HEK293 (cell line): ENCODE data around the gene SELENOF.

Experiments used
- CTCF ChIA-PET: fragments of 350-600 bp; formaldehyde crosslinking; extraction: SDS; loops from one replicate; lab custom pipeline; 2021; ENCODE audit warnings: antibody characterized with exemption; lab: Yijun Ruan, JAX
- POLR2A ChIA-PET: fragments of 300-600 bp; formaldehyde crosslinking; extraction: SDS; loops from one replicate; lab custom pipeline; 2020; ENCODE audit warnings: antibody characterized with exemption, inconsistent platforms; lab: Yijun Ruan, JAX
- H3K27ac ChIP-seq: fragments of 200-500 bp; sonication (Bioruptor generic); 2 replicates; pipeline ENCODE4 v1.5.1; 2014; ENCODE audit warnings: low read depth, low read length, control low read depth, inconsistent platforms; ENCODE audit errors: extremely low read depth
- H3K36me3 ChIP-seq, 2 experiments: fragments of 200-500 bp in 1 of 2; sonication (Bioruptor generic) in 1 of 2; 1 replicate in 1 of 2; 2 replicates in 1 of 2; pipeline ENCODE4 v1.5.1; 2014 to 2017; ENCODE audit warnings: inconsistent platforms in 2 of 2, low read length in 2 of 2; ENCODE audit not compliant: control insufficient read depth in 2 of 2, insufficient read depth in 1 of 2
- H3K4me1 ChIP-seq: fragments of 200-500 bp; sonication (Bioruptor generic); 2 replicates; pipeline ENCODE4 v1.5.1; 2014; ENCODE audit warnings: mild to moderate bottlenecking, low read length, inconsistent platforms; ENCODE audit not compliant: control insufficient read depth, insufficient read depth
- H3K4me3 ChIP-seq: 2 replicates; pipeline ENCODE4 v1.5.1; 2011; ENCODE audit warnings: low read depth, mild to moderate bottlenecking, control low read depth, low read length, moderate library complexity
- H3K9me3 ChIP-seq: fragments of 200-500 bp; sonication (Bioruptor generic); 2 replicates; pipeline ENCODE4 v1.5.1; 2014; ENCODE audit warnings: low read depth, low read length, inconsistent platforms; ENCODE audit not compliant: control insufficient read depth, insufficient read depth
- EGR2 ChIP-seq: fragments of 450-650 bp; formaldehyde crosslinking; IDR thresholded peaks from 2 replicates; pipeline ENCODE4 v1.5.1; 2016; ENCODE audit warnings: low read depth, missing biosample characterization, missing genetic modification characterization
- HOXC10 ChIP-seq: sonication (generic); formaldehyde crosslinking; IDR thresholded peaks from 2 replicates; pipeline ENCODE4 v1.8.1; 2023; ENCODE audit warnings: mild to moderate bottlenecking, missing genetic modification reagents
- PBX3 ChIP-seq: sonication (generic); formaldehyde crosslinking; IDR thresholded peaks from 2 replicates; pipeline ENCODE4 v1.8.1; 2022; ENCODE audit warnings: mild to moderate bottlenecking, moderate library complexity, missing genetic modification reagents
- PRDM1 ChIP-seq: fragments of 450-650 bp; formaldehyde crosslinking; IDR thresholded peaks from 2 replicates; pipeline ENCODE4; 2016; ENCODE audit warnings: missing biosample characterization, missing genetic modification characterization
- REPIN1 ChIP-seq: fragments of 450-650 bp; formaldehyde crosslinking; IDR thresholded peaks from 2 replicates; pipeline ENCODE4 v1.5.1; 2017; ENCODE audit warnings: missing biosample characterization, missing genetic modification characterization, low read depth
- ZBTB17 ChIP-seq: fragments of 450-650 bp; formaldehyde crosslinking; IDR thresholded peaks from 2 replicates; pipeline ENCODE4 v1.5.1; 2016; ENCODE audit warnings: missing biosample characterization, missing genetic modification characterization
- ZFHX2 ChIP-seq: fragments of 450-650 bp; formaldehyde crosslinking; conservative IDR thresholded peaks from 2 replicates; pipeline ENCODE4 v1.5.1; 2016; ENCODE audit warnings: missing biosample characterization, missing genetic modification characterization
- ZFP69B ChIP-seq: fragments of 450-650 bp; formaldehyde crosslinking; IDR thresholded peaks from 2 replicates; pipeline ENCODE4 v1.5.1; 2016; ENCODE audit warnings: missing biosample characterization, missing genetic modification characterization
- ZNF133 ChIP-seq: fragments of 450-650 bp; formaldehyde crosslinking; IDR thresholded peaks from 2 replicates; pipeline ENCODE4 v1.5.1; 2016; ENCODE audit warnings: missing biosample characterization, missing genetic modification characterization
- ZNF266 ChIP-seq: fragments of 450-650 bp; formaldehyde crosslinking; IDR thresholded peaks from 2 replicates; pipeline ENCODE4 v1.5.1; 2016; ENCODE audit warnings: missing biosample characterization, missing genetic modification characterization, low read depth
- ZNF280C ChIP-seq: fragments of 450-650 bp; formaldehyde crosslinking; IDR thresholded peaks from 2 replicates; pipeline ENCODE4 v1.5.1; 2016; ENCODE audit warnings: missing biosample characterization, missing genetic modification characterization
- ZNF311 ChIP-seq: fragments of 450-650 bp; formaldehyde crosslinking; IDR thresholded peaks from 2 replicates; pipeline ENCODE4 v1.5.1; 2017; ENCODE audit warnings: missing biosample characterization, missing genetic modification characterization, borderline replicate concordance
- ZNF501 ChIP-seq: fragments of 450-650 bp; formaldehyde crosslinking; IDR thresholded peaks from 2 replicates; pipeline ENCODE4 v1.5.1; 2016; ENCODE audit warnings: missing biosample characterization, missing genetic modification characterization
- ZNF664 ChIP-seq: fragments of 450-650 bp; formaldehyde crosslinking; IDR thresholded peaks from 2 replicates; pipeline ENCODE4 v1.5.1; 2016; ENCODE audit warnings: missing biosample characterization, missing genetic modification characterization
- ZNF701 ChIP-seq: fragments of 450-650 bp; formaldehyde crosslinking; IDR thresholded peaks from 2 replicates; pipeline ENCODE4 v1.5.1; 2016; ENCODE audit warnings: missing biosample characterization, missing genetic modification characterization
- TF ChIP-seq, protein P1 (sequence below): fragments of 450-650 bp; formaldehyde crosslinking; IDR thresholded peaks from 2 replicates; pipeline ENCODE4 v1.5.1; 2017; ENCODE audit warnings: missing biosample characterization, missing genetic modification characterization
- TF ChIP-seq, protein P2 (sequence below): fragments of 450-650 bp; formaldehyde crosslinking; IDR thresholded peaks from 2 replicates; pipeline ENCODE4 v1.5.1; 2016; ENCODE audit warnings: missing biosample characterization, missing genetic modification characterization

SELENOF gene

DNA sequence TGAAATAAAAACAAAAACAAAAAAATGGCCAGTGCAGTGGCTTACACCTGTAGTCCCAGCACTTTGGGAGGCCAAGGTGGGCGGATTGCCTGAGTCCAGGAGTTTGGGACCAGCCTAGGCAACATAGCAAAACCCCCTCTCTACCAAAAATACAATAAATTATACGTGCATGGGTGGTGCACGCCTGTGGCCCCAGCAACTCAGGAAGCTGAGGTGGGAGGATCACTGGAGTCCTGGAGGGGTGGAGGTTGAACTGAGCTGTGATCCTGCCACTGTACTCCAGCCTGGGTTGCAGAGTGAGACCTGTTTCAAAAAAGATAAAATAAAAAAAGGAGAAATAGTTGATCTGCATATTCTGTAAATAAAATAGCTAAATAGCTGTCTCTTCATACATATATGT is 41.8 kb upstream of the SELENOF start:
- Histone ChIP-seq H3K4me3 (no peak overlapping the region), H3K4me1 (0 out of 2 replicates have a peak, but pooled peaks cover 2% of the 10 kb centered on the region), H3K36me3 (no peaks in the 10 kb centered on the region), H3K9me3 (no peaks in the 10 kb centered on the region), H3K27ac (no peak overlapping the region)
- TF ChIP-seq ZNF133 (tag by site-specific recombination): no peak
- TF ChIP-seq EGR2 (tag by site-specific recombination): peak; percentile 72
- peak; percentile 54; the same call in 1 of the 2 replicates for TF ChIP-seq ZFHX2 (tag by site-specific recombination)
- TF ChIP-seq HOXC10 (CRISPR knock-in tag): no peak
- no peak for TF ChIP-seq ZNF311 (tag by site-specific recombination)
- POLR2A ChIA-PET: interaction anchor here (0.8 kb wide), 1 partner anchor 42 kb away, joined by 3 read pairs; the partner anchor contains the start of gene SELENOF
- CTCF ChIA-PET: interaction anchor here (0.7 to 1.7 kb wide), 5 partner anchors 9 to 455 kb away, joined by 3 to 6 read pairs (median 4); no protein-coding TSS in a partner anchor

GRCh38 chr1:86953167-86953566 is 39.2 kb upstream of the SELENOF start:
- Histone ChIP-seq H3K27ac (no peak overlapping the region), H3K4me3 (no peak overlapping the region), H3K4me1 (0 out of 2 replicates have a peak, but pooled peaks cover 2% of the 10 kb centered on the region), H3K36me3 (no peaks in the 10 kb centered on the region), H3K9me3 (no peaks in the 10 kb centered on the region)
- TF ChIP-seq, protein P1, sequence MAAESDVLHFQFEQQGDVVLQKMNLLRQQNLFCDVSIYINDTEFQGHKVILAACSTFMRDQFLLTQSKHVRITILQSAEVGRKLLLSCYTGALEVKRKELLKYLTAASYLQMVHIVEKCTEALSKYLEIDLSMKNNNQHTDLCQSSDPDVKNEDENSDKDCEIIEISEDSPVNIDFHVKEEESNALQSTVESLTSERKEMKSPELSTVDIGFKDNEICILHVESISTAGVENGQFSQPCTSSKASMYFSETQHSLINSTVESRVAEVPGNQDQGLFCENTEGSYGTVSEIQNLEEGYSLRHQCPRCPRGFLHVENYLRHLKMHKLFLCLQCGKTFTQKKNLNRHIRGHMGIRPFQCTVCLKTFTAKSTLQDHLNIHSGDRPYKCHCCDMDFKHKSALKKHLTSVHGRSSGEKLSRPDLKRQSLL: no peak
- peak; percentile 69 for TF ChIP-seq PRDM1 (tag by site-specific recombination)
- CTCF ChIA-PET: interaction anchor here (0.7 to 2.0 kb wide), 2 partner anchors 12 to 78 kb away, joined by 3 to 8 read pairs; no protein-coding TSS in a partner anchor
- POLR2A ChIA-PET: interaction anchor here (0.8 kb wide), 1 partner anchor 33 kb away, joined by 3 read pairs; no protein-coding TSS in a partner anchor

DNA sequence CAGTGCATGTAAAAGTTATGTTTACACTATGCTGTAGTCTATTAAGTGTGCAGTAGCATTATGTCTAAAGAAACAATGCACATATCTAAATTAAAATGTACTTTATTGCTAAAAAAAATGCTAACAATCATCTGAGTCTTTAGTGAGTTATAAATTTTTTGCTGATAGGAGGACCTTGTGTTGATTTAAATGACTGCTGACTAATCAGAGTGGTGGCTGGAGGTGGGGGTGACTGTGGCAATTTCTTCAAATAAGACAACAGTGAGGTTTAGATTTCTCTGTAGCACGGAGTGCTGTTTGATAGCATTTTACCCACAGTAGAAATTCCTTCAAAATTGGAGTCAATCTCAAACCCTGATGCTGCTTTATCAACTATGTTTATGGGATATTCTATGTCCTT is 37.5 kb upstream of the SELENOF start:
- no peaks in the 10 kb centered on the region for H3K36me3 ChIP-seq
- peak; percentile 18; the same call in 1 of the 2 replicates for TF ChIP-seq ZNF664 (tag by site-specific recombination)
- TF ChIP-seq ZNF280C (tag by site-specific recombination): no peak
- TF ChIP-seq ZNF701: no peak
- no peak overlapping the region for H3K27ac ChIP-seq
- H3K4me3 ChIP-seq: no peak overlapping the region
- POLR2A ChIA-PET: no interaction called here
- H3K4me1 ChIP-seq: 0 out of 2 replicates have a peak, but pooled peaks cover 2% of the 10 kb centered on the region
- CTCF ChIA-PET: interaction anchor here (0.5 to 0.6 kb wide), 2 partner anchors 10 to 124 kb away, joined by 3 to 4 read pairs; no protein-coding TSS in a partner anchor
- no peaks in the 10 kb centered on the region for H3K9me3 ChIP-seq

GRCh38 chr1:86950712-86951419 is 36.9 kb upstream of the SELENOF start:
- POLR2A ChIA-PET: no interaction called here
- no peaks in the 10 kb centered on the region for H3K9me3 ChIP-seq
- no peak overlapping the region for H3K27ac ChIP-seq
- TF ChIP-seq ZNF266 (tag by site-specific recombination) (no peak), PBX3 (CRISPR knock-in tag) (no peak), ZNF311 (tag by site-specific recombination) (no peak), ZNF501 (tag by site-specific recombination) (no peak), ZFP69B (tag by site-specific recombination) (no peak), REPIN1 (no peak), ZBTB17 (tag by site-specific recombination) (peak; percentile 43; the same call in 1 of the 2 replicates)
- TF ChIP-seq, protein P2, sequence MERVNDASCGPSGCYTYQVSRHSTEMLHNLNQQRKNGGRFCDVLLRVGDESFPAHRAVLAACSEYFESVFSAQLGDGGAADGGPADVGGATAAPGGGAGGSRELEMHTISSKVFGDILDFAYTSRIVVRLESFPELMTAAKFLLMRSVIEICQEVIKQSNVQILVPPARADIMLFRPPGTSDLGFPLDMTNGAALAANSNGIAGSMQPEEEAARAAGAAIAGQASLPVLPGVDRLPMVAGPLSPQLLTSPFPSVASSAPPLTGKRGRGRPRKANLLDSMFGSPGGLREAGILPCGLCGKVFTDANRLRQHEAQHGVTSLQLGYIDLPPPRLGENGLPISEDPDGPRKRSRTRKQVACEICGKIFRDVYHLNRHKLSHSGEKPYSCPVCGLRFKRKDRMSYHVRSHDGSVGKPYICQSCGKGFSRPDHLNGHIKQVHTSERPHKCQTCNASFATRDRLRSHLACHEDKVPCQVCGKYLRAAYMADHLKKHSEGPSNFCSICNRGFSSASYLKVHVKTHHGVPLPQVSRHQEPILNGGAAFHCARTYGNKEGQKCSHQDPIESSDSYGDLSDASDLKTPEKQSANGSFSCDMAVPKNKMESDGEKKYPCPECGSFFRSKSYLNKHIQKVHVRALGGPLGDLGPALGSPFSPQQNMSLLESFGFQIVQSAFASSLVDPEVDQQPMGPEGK (tag by site-specific recombination): no peak
- H3K4me1 ChIP-seq: 0 out of 2 replicates have a peak, but pooled peaks cover 2% of the 10 kb centered on the region
- H3K36me3 ChIP-seq: no peaks in the 10 kb centered on the region
- CTCF ChIA-PET: interaction anchor here (0.5 kb wide), 1 partner anchor 123 kb away, joined by 4 read pairs; no protein-coding TSS in a partner anchor
- H3K4me3 ChIP-seq: no peak overlapping the region
